A549 (cell line): ENCODE results near the gene RHEB.

Experiments used
- CBX8 ChIP-seq: fragments of 200-600 bp; sonication (generic); IDR thresholded peaks from 2 replicates; pipeline ENCODE4 v1.6.1; 2016
- CTCF ChIP-seq: fragments of >200 bp; sonication (Bioruptor Twin); formaldehyde crosslinking; IDR thresholded peaks from 3 replicates; pipeline ENCODE4 v1.5.1; 2016
- ESRRA ChIP-seq: fragments of 150-350 bp; IDR thresholded peaks from 2 replicates; pipeline ENCODE4 v1.6.1; 2014; ENCODE audit warnings: mild to moderate bottlenecking, low read length, borderline replicate concordance
- JUNB ChIP-seq: fragments of >200 bp; sonication (Bioruptor Twin); formaldehyde crosslinking; IDR thresholded peaks from 2 replicates; pipeline ENCODE4 v1.6.1; 2016
- MAFK ChIP-seq: fragments of 450-650 bp; IDR thresholded peaks from 2 replicates; pipeline ENCODE4 v1.6.1; 2014; ENCODE audit not compliant: partially characterized antibody
- POLR2A ChIP-seq: IDR thresholded peaks from 2 replicates; pipeline ENCODE4 v1.6.1; 2012; ENCODE audit warnings: mild to moderate bottlenecking, low read length
- RFX5 ChIP-seq: fragments of 450-650 bp; IDR thresholded peaks from 2 replicates; pipeline ENCODE4 v1.7.1; 2014; ENCODE audit warnings: antibody characterized with exemption, mild to moderate bottlenecking, moderate library complexity
- SREBF2 ChIP-seq: fragments of 450-650 bp; IDR thresholded peaks from 2 replicates; pipeline ENCODE4 v1.6.1; 2014; ENCODE audit warnings: mild to moderate bottlenecking, moderate library complexity
- TP53 ChIP-seq: fragments of 250-450 bp; sonication (Bioruptor Pico); IDR thresholded peaks from 2 replicates; pipeline ENCODE4 v1.5.0; 2021; ENCODE audit warnings: mild to moderate bottlenecking, moderate library complexity

GRCh38 chr7:151434549-151434948 is 85.1 kb downstream of the RHEB start:
- TF ChIP-seq MAFK (no peak), CTCF (no peak), POLR2A (no peak), TP53 (CRISPR knock-in tag) (no peak), ESRRA (no peak), RFX5 (no peak), JUNB (no peak), CBX8 (no peak), SREBF2 (no peak)
